Kidney (tissue), 14 donors: ENCODE results near the gene DLG2. TPM values are rescaled to one million over a fixed set of nuclear protein-coding genes. Genes with fewer than 3 reads are reported as not detected.

Experiments
- DNase-seq, 5 donors: peaks; one replicate each; pipeline ENCODE4 v3.0.0-alpha.2; 2013 to 2020
- FAIRE-seq: peaks from 2 replicates; lab custom pipeline; 2012; peaks lifted over from hg19 to GRCh38; lab: Jason Lieb, UNC
- H3K27ac ChIP-seq, 2 donors: one replicate each; pipeline ENCODE4 v1.7.0; 2013; ENCODE audit warnings: low read depth in 2 of 2, low read length in 2 of 2, inconsistent platforms in 1 of 2
- H3K27me3 ChIP-seq: one replicate; pipeline ENCODE4 v1.7.1; 2013; ENCODE audit warnings: low read length, inconsistent platforms; ENCODE audit not compliant: control insufficient read depth, insufficient read depth
- H3K36me3 ChIP-seq, 3 donors: one replicate each; pipeline versions ENCODE4 v1.7.0 to v1.7.1; 2013; ENCODE audit warnings: low read length in 3 of 3, control low read depth in 1 of 3, inconsistent platforms in 1 of 3; ENCODE audit not compliant: insufficient read depth in 3 of 3, control insufficient read depth in 2 of 3
- H3K4me1 ChIP-seq, 3 donors: one replicate each; pipeline versions ENCODE4 v1.7.0 to v1.7.1; 2013; ENCODE audit warnings: low read length in 3 of 3, inconsistent platforms in 1 of 3, low read depth in 1 of 3; ENCODE audit not compliant: control insufficient read depth in 2 of 3, insufficient read depth in 2 of 3
- H3K4me3 ChIP-seq, 3 donors: one replicate each; pipeline versions ENCODE4 v1.7.0 to v1.8.1; 2013; ENCODE audit warnings: low read length in 3 of 3, control low read depth in 1 of 3, inconsistent platforms in 1 of 3
- H3K9ac ChIP-seq, 3 donors: one replicate each; pipeline versions ENCODE4 v1.7.0 to v1.7.1; 2013; ENCODE audit warnings: low read length in 3 of 3, control low read depth in 1 of 3, inconsistent platforms in 1 of 3
- H3K9me3 ChIP-seq, 3 donors: one replicate each; pipeline versions ENCODE4 v1.7.0 to v1.7.1; 2013; ENCODE audit warnings: low read length in 3 of 3, control low read depth in 1 of 3, inconsistent platforms in 1 of 3; ENCODE audit not compliant: control insufficient read depth in 2 of 3, insufficient read depth in 1 of 3
- intact Hi-C: fragments of 100-400 bp; cut with DNase I; formaldehyde crosslinking; loops from one replicate; pipeline ENCODE4 v1.11.1; 2022
- polyA plus RNA-seq: library from polyadenylated mRNA; stranded (reverse); fragments of 350-450 nt; fragmentation: Illumina TruSeq; extraction: RNeasy Lipid Tissue Mini Kit (QIAGEN cat#74804); gene quantifications from one replicate; pipeline ENCODE4 v1.2.3, GENCODE V29; 2014; ENCODE audit warnings: low read depth, low replicate concordance; ENCODE audit not compliant: insufficient read depth
- total RNA-seq: library from RNA; stranded (reverse); fragmentation: NEBNext Ultra II Directional; extraction: Animal tissue kit (Norgen Biotek cat#: 25700); gene quantifications from one replicate; pipeline ENCODE4 v1.2.1, GENCODE V29; 2021
- TF ChIP-seq, protein P1 (sequence below): IDR thresholded peaks from 3 replicates; pipeline ENCODE4 v1.5.1; 2012; ENCODE audit warnings: mild to moderate bottlenecking, moderate library complexity, borderline replicate concordance; ENCODE audit not compliant: insufficient read depth; ENCODE audit errors: extremely low read depth
- donor health status: control.
- donor health status: control.
- donor health status: control.
- donor health status: control.
- donor health status: control.
- donor health status: DM: yes; HTN: yes; CAD: no.
- donor health status: Normal renal cell carcinoma (clear cell type).

DLG2 gene
- total and polyA plus RNA-seq, 2 donors from 2014 or later = 2.9 to 7.2 TPM

DNA sequence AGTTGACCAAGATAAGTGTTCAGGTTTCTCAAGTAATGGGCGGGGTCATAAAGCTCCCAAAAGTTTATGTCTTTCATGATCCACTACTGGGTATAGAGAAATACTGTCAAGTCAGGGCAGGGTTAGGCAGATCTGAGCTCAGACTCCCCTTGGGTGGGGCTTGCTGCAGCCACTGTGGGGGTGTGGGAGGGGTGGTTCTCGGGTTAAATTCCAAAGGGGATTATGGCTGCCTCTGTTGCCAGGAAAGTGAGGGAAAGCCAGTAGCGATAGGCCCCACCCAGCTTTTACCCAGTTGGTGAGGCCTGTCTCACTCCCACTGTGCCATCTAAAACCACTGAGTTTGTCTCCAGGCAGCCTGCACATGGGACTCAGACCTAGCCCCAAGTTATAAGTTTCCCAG, 37.8 kb downstream of the DLG2 start:
- TF ChIP-seq, protein P1, sequence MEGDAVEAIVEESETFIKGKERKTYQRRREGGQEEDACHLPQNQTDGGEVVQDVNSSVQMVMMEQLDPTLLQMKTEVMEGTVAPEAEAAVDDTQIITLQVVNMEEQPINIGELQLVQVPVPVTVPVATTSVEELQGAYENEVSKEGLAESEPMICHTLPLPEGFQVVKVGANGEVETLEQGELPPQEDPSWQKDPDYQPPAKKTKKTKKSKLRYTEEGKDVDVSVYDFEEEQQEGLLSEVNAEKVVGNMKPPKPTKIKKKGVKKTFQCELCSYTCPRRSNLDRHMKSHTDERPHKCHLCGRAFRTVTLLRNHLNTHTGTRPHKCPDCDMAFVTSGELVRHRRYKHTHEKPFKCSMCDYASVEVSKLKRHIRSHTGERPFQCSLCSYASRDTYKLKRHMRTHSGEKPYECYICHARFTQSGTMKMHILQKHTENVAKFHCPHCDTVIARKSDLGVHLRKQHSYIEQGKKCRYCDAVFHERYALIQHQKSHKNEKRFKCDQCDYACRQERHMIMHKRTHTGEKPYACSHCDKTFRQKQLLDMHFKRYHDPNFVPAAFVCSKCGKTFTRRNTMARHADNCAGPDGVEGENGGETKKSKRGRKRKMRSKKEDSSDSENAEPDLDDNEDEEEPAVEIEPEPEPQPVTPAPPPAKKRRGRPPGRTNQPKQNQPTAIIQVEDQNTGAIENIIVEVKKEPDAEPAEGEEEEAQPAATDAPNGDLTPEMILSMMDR = no peak
- Histone ChIP-seq H3K36me3 (no peaks in the 10 kb centered on the region), H3K4me1 (no peaks in the 10 kb centered on the region), H3K4me3 (no peak overlapping the region), H3K27me3 (no peaks in the 10 kb centered on the region), H3K9ac (no peak overlapping the region), H3K9me3 (no peaks in the 10 kb centered on the region), H3K27ac (no peak overlapping the region)
- FAIRE-seq (no peak), DNase-seq (no peak)
- intact Hi-C loops = no loop called here

DNA sequence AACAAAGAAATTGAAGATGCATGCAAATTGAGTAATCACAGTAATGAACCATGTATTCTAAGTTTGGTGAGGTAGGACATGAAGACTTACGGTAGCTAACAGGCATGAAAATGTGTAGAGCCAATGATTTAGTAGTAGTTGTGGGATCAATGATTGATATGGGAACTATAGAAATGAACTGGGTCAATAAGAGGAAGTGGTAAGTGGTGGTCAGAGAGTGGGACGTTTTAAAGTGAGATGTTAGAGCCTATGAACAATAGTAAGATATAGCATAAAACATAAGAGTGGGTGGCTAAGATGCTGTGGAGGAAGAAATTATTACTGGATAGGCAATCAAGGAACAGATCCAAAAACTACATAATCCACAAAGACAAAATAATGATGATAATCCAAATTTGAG, 45.0 kb downstream of the DLG2 start:
- intact Hi-C loops = no loop called here
- no peak overlapping the region for H3K27ac ChIP-seq
- H3K4me3 ChIP-seq = no peak overlapping the region
- TF ChIP-seq, protein P1 = no peak
- H3K4me1 ChIP-seq = no peaks in the 10 kb centered on the region
- H3K36me3 ChIP-seq = no peaks in the 10 kb centered on the region
- H3K9ac ChIP-seq = no peak overlapping the region
- DNase-seq (no peak), FAIRE-seq (no peak)
- H3K27me3 ChIP-seq = no peaks in the 10 kb centered on the region
- H3K9me3 ChIP-seq = no peaks in the 10 kb centered on the region

DNA sequence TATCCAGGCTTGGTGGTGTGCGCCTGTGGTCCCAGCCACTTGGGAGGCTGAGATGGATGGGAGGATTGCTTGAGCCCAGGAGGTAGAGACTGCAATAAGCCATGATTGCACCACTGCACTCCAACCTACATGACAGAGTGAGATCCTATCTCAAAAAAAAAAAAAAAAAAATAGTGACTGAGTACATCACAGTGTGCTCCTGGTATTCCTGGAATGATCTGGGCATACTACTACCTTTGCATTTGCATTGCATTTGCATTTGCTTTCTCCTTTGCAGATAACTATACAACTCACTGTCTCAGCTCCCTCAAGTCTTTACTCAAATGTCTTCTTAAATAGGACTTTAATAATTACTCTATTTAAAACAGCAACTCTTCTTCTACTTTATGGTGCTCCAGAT, 51.8 kb downstream of the DLG2 start:
- Histone ChIP-seq H3K36me3 (no peaks in the 10 kb centered on the region), H3K4me1 (peaks cover 0 to 2% (median 0%) of the 10 kb centered on the region in 3 donors), H3K27ac (no peak overlapping the region), H3K9me3 (no peaks in the 10 kb centered on the region), H3K27me3 (no peaks in the 10 kb centered on the region), H3K4me3 (no peak overlapping the region), H3K9ac (no peak overlapping the region)
- DNase-seq = no peak
- TF ChIP-seq, protein P1 = no peak
- no peak for FAIRE-seq
- intact Hi-C loops = no loop called here

DNA sequence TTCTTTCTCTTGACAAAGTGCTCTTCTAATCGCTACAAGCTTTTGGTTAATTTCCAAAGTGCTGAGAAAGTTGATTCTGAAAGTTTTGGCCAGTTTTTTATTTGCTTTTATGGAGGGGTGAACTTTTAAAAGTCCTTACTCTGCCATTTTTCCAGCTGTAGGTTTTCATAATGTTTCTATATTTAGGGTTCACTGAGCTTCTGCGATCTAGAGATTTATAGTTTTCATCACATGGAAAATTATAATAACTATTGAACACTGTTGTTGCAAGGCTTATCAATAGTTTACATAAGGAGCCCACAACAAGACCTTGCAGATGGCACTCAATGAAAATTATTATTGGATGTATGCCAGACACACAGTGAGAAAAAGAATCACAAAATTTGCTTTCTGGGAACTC, 55.1 kb downstream of the DLG2 start:
- H3K36me3 ChIP-seq = no peaks in the 10 kb centered on the region
- H3K27ac ChIP-seq = no peak overlapping the region
- H3K9ac ChIP-seq = no peak overlapping the region
- H3K4me1 ChIP-seq = peaks cover 0 to 2% (median 0%) of the 10 kb centered on the region in 3 donors
- no peak overlapping the region for H3K4me3 ChIP-seq
- intact Hi-C loops = no loop called here
- no peaks in the 10 kb centered on the region for H3K27me3 ChIP-seq
- no peaks in the 10 kb centered on the region for H3K9me3 ChIP-seq
- TF ChIP-seq, protein P1 = no peak
- DNase-seq (peak in 2 of 5 donors; percentile 15 to 57), FAIRE-seq (no peak)
